GM10248 (cell line): ENCODE data around the gene ARFGEF3.

Experiments
- CTCF ChIA-PET: fragments of 300-600 bp; sonication (Branson Sonifier 250); formaldehyde crosslinking; extraction: SDS; loops from one replicate; lab custom pipeline; 2021; ENCODE audit warnings: antibody characterized with exemption; lab: Yijun Ruan, JAX
- POLR2A ChIA-PET: fragments of 350-650 bp; sonication (Branson Sonifier 250); formaldehyde crosslinking; extraction: SDS; loops from one replicate; lab custom pipeline; 2020; ENCODE audit warnings: antibody characterized with exemption; lab: Yijun Ruan, JAX
- DNase-seq: peaks from one replicate; pipeline ENCODE4 v3.0.0; 2012; ENCODE audit errors: extremely low spot score
- CTCF ChIP-seq: IDR thresholded peaks from 2 replicates; pipeline ENCODE4 v1.5.1; 2012; ENCODE audit warnings: mild to moderate bottlenecking, low read depth; ENCODE audit errors: extremely low read depth, missing control alignments, control extremely low read depth

ARFGEF3 gene

GRCh38 chr6:138370631-138371451, 209.1 kb downstream of the ARFGEF3 start:
- TF ChIP-seq CTCF, result no peak
- POLR2A ChIA-PET, result no interaction called here
- CTCF ChIA-PET, result interaction anchor here (1.4 to 1.7 kb wide), 3 partner anchors 13 to 139 kb away, joined by 3 to 7 read pairs (median 4); no protein-coding TSS in a partner anchor
- no peak for DNase-seq

- CTCF ChIA-PET, result interaction anchor here (1.7 to 1.9 kb wide), 2 partner anchors 23 to 33 kb away, joined by 3 to 4 read pairs; partner anchors contain the start of gene HEBP2
- no peak for TF ChIP-seq CTCF
- DNase-seq, result no peak
- POLR2A ChIA-PET, result no interaction called here
These were observed 209.6 kb downstream of the ARFGEF3 start for GRCh38 chr6:138371452-138371711.

GRCh38 chr6:138371720-138372119, 210.0 kb downstream of the ARFGEF3 start:
- POLR2A ChIA-PET, result no interaction called here
- no peak for TF ChIP-seq CTCF
- no peak for DNase-seq
- CTCF ChIA-PET, result interaction anchor here (1.1 to 1.9 kb wide), 3 partner anchors 18 to 33 kb away, joined by 3 to 4 read pairs (median 3); partner anchors contain the start of gene HEBP2

- DNase-seq, result no peak
- ChIA-PET POLR2A (no interaction called here), CTCF (interaction anchor here (1.1 to 1.9 kb wide), 2 partner anchors 17 to 32 kb away, joined by 3 to 4 read pairs; partner anchors contain the start of gene HEBP2)
- TF ChIP-seq CTCF, result no peak
These were observed 211.1 kb downstream of the ARFGEF3 start for GRCh38 chr6:138372711-138373463.

GRCh38 chr6:138374230-138374629, 212.5 kb downstream of the ARFGEF3 start:
- ChIA-PET CTCF (no interaction called here), POLR2A (no interaction called here)
- no peak for DNase-seq
- TF ChIP-seq CTCF, result no peak

GRCh38 chr6:138374815-138375214, 213.1 kb downstream of the ARFGEF3 start:
- ChIA-PET CTCF (no interaction called here), POLR2A (no interaction called here)
- no peak for TF ChIP-seq CTCF
- DNase-seq, result no peak
